Activated T-cell treated with anti-CD3 and anti-CD28 coated beads, Interleukin-2, amount 50 U/mL, for 72 hours (primary cell): Measurements from ENCODE around the gene FAP. TPM values are rescaled to one million over a fixed set of nuclear protein-coding genes. Genes with fewer than 3 reads are reported as not detected.
A peak's percentile ranks its signal among the peaks of the same experiment; 100 is the strongest.

Source experiments
- ATAC-seq, 2 donors: fragments of 150-1000 bp; cut with Tn5 transposase; replicated peaks in 1 of 2; 2 replicates each; pipeline ENCODE4 v1.10.0; 2021; ENCODE audit warnings: moderate library complexity in 2 of 2, mild to moderate bottlenecking in 1 of 2
- DNase-seq, 2 donors: peaks; one replicate each; pipeline ENCODE4 v3.0.0; 2021 to 2022; ENCODE audit warnings: mixed read lengths in 1 of 2
- H3K27ac Mint-ChIP-seq: one replicate; pipeline ENCODE4 v1.8.0; 2022; ENCODE audit warnings: mild to moderate bottlenecking, moderate library complexity, mixed read lengths
- H3K27me3 Mint-ChIP-seq: one replicate; pipeline ENCODE4 v1.8.0; 2022; ENCODE audit warnings: low read depth, mixed read lengths
- H3K36me3 Mint-ChIP-seq, 2 donors: one replicate each; pipeline ENCODE4 v1.8.0; 2022; ENCODE audit warnings: mixed read lengths in 2 of 2, mild to moderate bottlenecking in 1 of 2; ENCODE audit not compliant: insufficient read depth in 2 of 2
- H3K4me1 Mint-ChIP-seq: one replicate; pipeline ENCODE4 v1.8.0; 2022; ENCODE audit warnings: low read depth, mixed read lengths
- H3K4me3 Mint-ChIP-seq, 2 donors: one replicate each; pipeline ENCODE4 v1.8.0; 2022; ENCODE audit warnings: mild to moderate bottlenecking in 2 of 2, mixed read lengths in 2 of 2, moderate library complexity in 2 of 2
- H3K9me3 Mint-ChIP-seq, 2 donors: one replicate each; pipeline ENCODE4 v1.8.0; 2022; ENCODE audit warnings: mixed read lengths in 2 of 2
- total RNA-seq, 2 donors: library from RNA; stranded (reverse); gene quantifications; one replicate each; pipeline ENCODE4 v1.2.3, GENCODE V29; 2022

FAP gene
- total RNA-seq, 2 donors from 2014 or later = not detected

GRCh38 chr2:162232027-162232426, 11.2 kb downstream of the FAP start:
- DNase-seq (no peak), ATAC-seq (no peak)
- no peak overlapping the region for H3K27ac Mint-ChIP-seq
- H3K4me3 Mint-ChIP-seq = no peak overlapping the region
- H3K4me1 Mint-ChIP-seq = no peaks in the 10 kb centered on the region
- H3K9me3 Mint-ChIP-seq = no peaks in the 10 kb centered on the region
- peaks cover 26% of the 10 kb centered on the region for H3K27me3 Mint-ChIP-seq
- H3K36me3 Mint-ChIP-seq = no peaks in the 10 kb centered on the region

- ATAC-seq = no peak
- Mint-ChIP-seq H3K27ac (no peak overlapping the region), H3K4me3 (no peak overlapping the region)
Measured at GRCh38 chr2:162230761-162231160, 12.5 kb downstream of the FAP start.

DNA sequence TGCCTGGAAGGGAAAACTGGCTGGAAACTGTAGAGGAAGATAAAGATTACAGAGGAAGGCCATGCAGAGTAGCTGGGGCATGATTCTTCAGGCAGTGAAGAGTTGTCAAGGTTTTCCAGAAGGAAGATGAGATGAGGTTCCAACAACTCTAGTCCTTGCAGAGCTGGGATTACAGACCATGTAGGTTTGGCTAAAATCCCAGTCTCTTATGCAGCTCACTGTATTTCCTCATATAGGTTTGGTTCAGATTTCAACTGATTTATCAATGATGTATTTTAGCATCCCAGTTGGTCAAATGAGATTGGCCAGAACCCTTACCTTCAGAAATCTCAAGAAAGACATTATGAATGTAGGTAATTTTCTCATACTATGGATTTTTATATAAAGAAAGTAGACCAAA, 16.4 kb downstream of the FAP start:
- peaks cover 18% of the 10 kb centered on the region for H3K27me3 Mint-ChIP-seq
- no peak for ATAC-seq

More at GRCh38 chr2:162230761-162231160, 12.5 kb downstream of the FAP start:
- Mint-ChIP-seq H3K36me3 (no peaks in the 10 kb centered on the region), H3K4me1 (no peaks in the 10 kb centered on the region), H3K9me3 (no peaks in the 10 kb centered on the region), H3K27me3 (peaks cover 26% of the 10 kb centered on the region)
- no peak for DNase-seq

DNA sequence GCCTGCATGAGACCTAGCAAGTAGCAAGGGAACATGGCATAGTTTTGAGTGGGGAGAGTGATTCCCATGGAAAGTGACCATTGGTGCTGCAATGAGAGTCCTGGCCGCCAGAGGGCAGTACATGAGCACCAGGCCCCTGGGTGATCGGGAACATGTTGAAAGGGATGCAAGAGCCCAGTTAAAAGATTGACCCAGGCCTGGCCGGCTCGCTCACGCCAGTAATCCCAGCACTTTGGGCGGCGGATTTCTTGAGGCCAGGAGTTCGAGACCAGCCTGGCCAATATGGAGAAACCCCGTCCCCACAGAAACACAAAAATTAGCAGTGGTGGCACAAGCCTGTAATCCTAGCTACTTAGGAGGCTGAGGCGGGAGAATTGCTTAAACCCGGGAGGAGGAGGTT, 22.2 kb downstream of the FAP start:
- Mint-ChIP-seq H3K4me1 (no peaks in the 10 kb centered on the region), H3K27me3 (peaks cover 16% of the 10 kb centered on the region), H3K9me3 (no peaks in the 10 kb centered on the region), H3K4me3 (no peak overlapping the region), H3K36me3 (no peaks in the 10 kb centered on the region), H3K27ac (no peak overlapping the region)
- ATAC-seq (peak; percentile 67 to 74), DNase-seq (peak; percentile 53 to 65)

More for the DNA sequence above, 16.4 kb downstream of the FAP start:
- DNase-seq = no peak
- no peaks in the 10 kb centered on the region for H3K36me3 Mint-ChIP-seq
- H3K27ac Mint-ChIP-seq = no peak overlapping the region
- no peak overlapping the region for H3K4me3 Mint-ChIP-seq
- no peaks in the 10 kb centered on the region for H3K4me1 Mint-ChIP-seq
- H3K9me3 Mint-ChIP-seq = no peaks in the 10 kb centered on the region

DNA sequence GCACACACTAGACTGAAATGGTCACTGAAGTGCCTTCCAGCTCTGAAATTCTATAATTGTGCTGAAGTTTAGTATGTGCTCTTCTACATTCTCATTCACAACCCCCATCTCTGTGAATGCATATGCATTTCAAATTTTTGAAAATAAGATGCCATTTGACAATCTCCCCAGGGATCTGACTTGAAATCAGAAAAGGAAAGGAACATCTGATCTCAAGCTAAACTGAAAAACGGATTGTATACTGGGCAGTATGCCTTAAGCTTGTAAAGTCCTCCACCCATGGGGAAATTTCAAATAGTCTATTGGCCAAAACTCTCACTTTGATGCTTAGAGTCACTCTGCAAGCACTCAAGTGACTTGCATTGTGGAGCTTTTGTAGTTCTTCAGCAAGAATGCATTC, 22.9 kb downstream of the FAP start:
- ATAC-seq (no peak), DNase-seq (no peak)
- Mint-ChIP-seq H3K4me1 (no peaks in the 10 kb centered on the region), H3K27ac (no peak overlapping the region), H3K9me3 (no peaks in the 10 kb centered on the region), H3K36me3 (no peaks in the 10 kb centered on the region), H3K4me3 (no peak overlapping the region), H3K27me3 (peaks cover 16% of the 10 kb centered on the region)

- DNase-seq = no peak
- Mint-ChIP-seq H3K27ac (no peak overlapping the region), H3K9me3 (no peaks in the 10 kb centered on the region), H3K4me3 (no peak overlapping the region), H3K36me3 (no peaks in the 10 kb centered on the region), H3K27me3 (peaks cover 16% of the 10 kb centered on the region), H3K4me1 (no peaks in the 10 kb centered on the region)
- ATAC-seq = no peak
Measured at GRCh38 chr2:162219426-162219825, 23.8 kb downstream of the FAP start.

- H3K4me1 Mint-ChIP-seq = no peaks in the 10 kb centered on the region
- H3K9me3 Mint-ChIP-seq = no peaks in the 10 kb centered on the region
- no peak overlapping the region for H3K27ac Mint-ChIP-seq
- ATAC-seq = no peak
- DNase-seq = no peak
- H3K4me3 Mint-ChIP-seq = no peak overlapping the region
- H3K27me3 Mint-ChIP-seq = peaks cover 16% of the 10 kb centered on the region
- H3K36me3 Mint-ChIP-seq = no peaks in the 10 kb centered on the region
Measured at GRCh38 chr2:162217598-162217997, 25.6 kb downstream of the FAP start.

GRCh38 chr2:162215162-162215561, 28.1 kb downstream of the FAP start:
- DNase-seq (no peak), ATAC-seq (no peak)
- Mint-ChIP-seq H3K4me1 (no peaks in the 10 kb centered on the region), H3K9me3 (no peaks in the 10 kb centered on the region), H3K27ac (no peak overlapping the region), H3K27me3 (peaks cover 11% of the 10 kb centered on the region), H3K4me3 (no peak overlapping the region), H3K36me3 (no peaks in the 10 kb centered on the region)

DNA sequence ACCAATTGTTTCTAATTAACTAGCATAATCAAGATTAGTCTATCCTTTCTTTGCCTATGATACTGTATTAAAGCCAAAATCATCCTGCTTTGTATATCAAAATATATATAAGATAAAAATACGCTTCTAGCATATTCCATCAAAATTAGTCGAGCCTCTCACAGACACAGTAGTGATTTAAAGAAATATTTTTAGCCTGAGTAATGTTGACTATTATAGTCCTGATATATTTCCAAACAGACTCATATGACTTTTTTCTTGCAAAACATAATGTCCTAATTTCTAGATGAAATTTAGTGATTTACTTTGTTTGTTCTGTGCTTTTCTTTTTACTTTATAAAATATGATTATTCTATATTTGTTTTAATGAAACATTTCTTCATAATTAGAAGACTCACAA, 30.9 kb downstream of the FAP start:
- Mint-ChIP-seq H3K27me3 (no peaks in the 10 kb centered on the region), H3K9me3 (no peaks in the 10 kb centered on the region), H3K4me1 (no peaks in the 10 kb centered on the region), H3K36me3 (no peaks in the 10 kb centered on the region), H3K4me3 (no peak overlapping the region), H3K27ac (no peak overlapping the region)
- no peak for ATAC-seq
- no peak for DNase-seq

GRCh38 chr2:162211732-162212131, 31.5 kb downstream of the FAP start:
- no peaks in the 10 kb centered on the region for H3K4me1 Mint-ChIP-seq
- ATAC-seq (no peak), DNase-seq (no peak)
- no peaks in the 10 kb centered on the region for H3K27me3 Mint-ChIP-seq
- H3K27ac Mint-ChIP-seq = no peak overlapping the region
- H3K4me3 Mint-ChIP-seq = no peak overlapping the region
- H3K9me3 Mint-ChIP-seq = no peaks in the 10 kb centered on the region
- no peaks in the 10 kb centered on the region for H3K36me3 Mint-ChIP-seq

DNA sequence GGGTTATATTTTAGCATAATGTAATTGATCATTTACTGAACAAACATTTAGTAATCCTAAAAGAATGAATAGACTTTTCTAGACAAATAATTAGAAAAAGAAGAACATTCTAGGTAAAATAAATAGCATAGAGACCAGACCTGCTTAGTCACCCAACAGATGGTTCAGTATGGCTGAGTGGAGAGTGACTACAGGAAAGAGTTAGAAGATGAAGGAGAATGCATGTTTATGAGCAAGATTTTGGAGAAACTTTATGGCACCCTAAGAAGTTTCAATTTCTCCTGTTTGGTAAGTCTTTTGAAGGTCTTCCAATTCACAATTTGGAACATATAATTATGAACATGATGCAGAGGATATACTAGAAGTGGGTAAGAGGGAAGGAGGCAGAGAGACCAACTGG, 32.9 kb downstream of the FAP start:
- no peaks in the 10 kb centered on the region for H3K9me3 Mint-ChIP-seq
- H3K27ac Mint-ChIP-seq = no peak overlapping the region
- ATAC-seq = no peak
- no peaks in the 10 kb centered on the region for H3K27me3 Mint-ChIP-seq
- H3K36me3 Mint-ChIP-seq = no peaks in the 10 kb centered on the region
- DNase-seq = no peak
- no peaks in the 10 kb centered on the region for H3K4me1 Mint-ChIP-seq
- no peak overlapping the region for H3K4me3 Mint-ChIP-seq

GRCh38 chr2:162202203-162202602, 41.0 kb downstream of the FAP start:
- Mint-ChIP-seq H3K4me3 (no peak overlapping the region), H3K36me3 (no peaks in the 10 kb centered on the region), H3K4me1 (no peaks in the 10 kb centered on the region), H3K27ac (no peak overlapping the region), H3K9me3 (no peaks in the 10 kb centered on the region), H3K27me3 (peaks cover 9% of the 10 kb centered on the region)
- DNase-seq (no peak), ATAC-seq (no peak)

GRCh38 chr2:162200636-162201035, 42.6 kb downstream of the FAP start:
- no peaks in the 10 kb centered on the region for H3K9me3 Mint-ChIP-seq
- DNase-seq (no peak), ATAC-seq (no peak)
- no peak overlapping the region for H3K27ac Mint-ChIP-seq
- peaks cover 9% of the 10 kb centered on the region for H3K27me3 Mint-ChIP-seq
- no peaks in the 10 kb centered on the region for H3K4me1 Mint-ChIP-seq
- no peak overlapping the region for H3K4me3 Mint-ChIP-seq
- H3K36me3 Mint-ChIP-seq = no peaks in the 10 kb centered on the region

- Mint-ChIP-seq H3K27me3 (peaks cover 13% of the 10 kb centered on the region), H3K4me1 (no peaks in the 10 kb centered on the region), H3K4me3 (no peak overlapping the region), H3K36me3 (no peaks in the 10 kb centered on the region), H3K27ac (no peak overlapping the region), H3K9me3 (no peaks in the 10 kb centered on the region)
- ATAC-seq (no peak), DNase-seq (no peak)
Measured at GRCh38 chr2:162199913-162200312, 43.3 kb downstream of the FAP start.
